GM23248 (cell line): Measurements from ENCODE around the gene CUX1.

Experiments
- EZH2 ChIP-seq: fragments of 200-600 bp; sonication (generic); IDR thresholded peaks from 2 replicates; pipeline ENCODE4 v1.6.1; 2018; ENCODE audit warnings: antibody characterized with exemption, mild to moderate bottlenecking; ENCODE audit not compliant: insufficient read depth, poor library complexity, severe bottlenecking
- EZH2phosphoT487 ChIP-seq: fragments of 200-600 bp; sonication (generic); IDR thresholded peaks from 2 replicates; pipeline ENCODE4 v1.6.1; 2018; ENCODE audit warnings: antibody characterized with exemption, moderate library complexity, mild to moderate bottlenecking, low read depth; ENCODE audit not compliant: insufficient read depth

DNA sequence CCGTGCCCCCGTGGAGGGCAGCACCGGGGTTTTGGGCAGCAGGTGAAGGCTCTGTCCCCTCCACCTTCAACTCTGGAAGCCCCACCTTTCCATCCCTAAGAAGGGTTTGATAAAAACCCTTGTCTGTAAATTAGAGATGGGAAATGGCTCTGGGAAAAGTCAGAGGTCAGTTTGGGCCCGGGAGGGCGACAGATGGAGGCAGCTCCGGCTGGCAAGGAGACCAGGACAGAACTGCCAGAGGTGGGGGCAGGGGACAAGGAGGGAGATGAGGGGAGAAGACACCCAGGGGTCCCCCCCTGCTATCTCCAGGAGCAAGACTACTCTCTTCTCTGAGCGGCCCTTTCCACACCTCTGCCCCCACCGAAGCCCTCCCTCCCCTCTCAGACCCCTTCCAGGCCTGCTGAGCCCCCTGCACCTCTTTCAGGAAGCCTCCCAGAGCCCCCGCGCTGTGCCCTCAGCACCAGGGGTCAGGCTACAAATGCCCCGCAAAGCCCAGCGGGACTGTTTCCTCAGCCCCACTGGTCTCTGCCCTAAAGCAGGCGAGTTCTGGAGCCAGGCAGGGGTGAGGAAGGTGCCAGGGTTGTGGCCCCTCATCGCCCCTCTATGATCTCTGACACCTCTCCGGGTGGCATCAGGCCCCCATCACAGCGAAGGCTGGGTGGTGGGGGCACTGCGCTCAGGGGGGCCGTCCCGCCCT, 468.3 kb downstream of the CUX1 start:
- TF ChIP-seq EZH2 (no peak), EZH2phosphoT487 (no peak)
